Measurements from ENCODE around the gene ERCC6L2.
A peak's percentile ranks its signal among the peaks of the same experiment; 100 is the strongest.

The ERCC6L2 gene, protein sequence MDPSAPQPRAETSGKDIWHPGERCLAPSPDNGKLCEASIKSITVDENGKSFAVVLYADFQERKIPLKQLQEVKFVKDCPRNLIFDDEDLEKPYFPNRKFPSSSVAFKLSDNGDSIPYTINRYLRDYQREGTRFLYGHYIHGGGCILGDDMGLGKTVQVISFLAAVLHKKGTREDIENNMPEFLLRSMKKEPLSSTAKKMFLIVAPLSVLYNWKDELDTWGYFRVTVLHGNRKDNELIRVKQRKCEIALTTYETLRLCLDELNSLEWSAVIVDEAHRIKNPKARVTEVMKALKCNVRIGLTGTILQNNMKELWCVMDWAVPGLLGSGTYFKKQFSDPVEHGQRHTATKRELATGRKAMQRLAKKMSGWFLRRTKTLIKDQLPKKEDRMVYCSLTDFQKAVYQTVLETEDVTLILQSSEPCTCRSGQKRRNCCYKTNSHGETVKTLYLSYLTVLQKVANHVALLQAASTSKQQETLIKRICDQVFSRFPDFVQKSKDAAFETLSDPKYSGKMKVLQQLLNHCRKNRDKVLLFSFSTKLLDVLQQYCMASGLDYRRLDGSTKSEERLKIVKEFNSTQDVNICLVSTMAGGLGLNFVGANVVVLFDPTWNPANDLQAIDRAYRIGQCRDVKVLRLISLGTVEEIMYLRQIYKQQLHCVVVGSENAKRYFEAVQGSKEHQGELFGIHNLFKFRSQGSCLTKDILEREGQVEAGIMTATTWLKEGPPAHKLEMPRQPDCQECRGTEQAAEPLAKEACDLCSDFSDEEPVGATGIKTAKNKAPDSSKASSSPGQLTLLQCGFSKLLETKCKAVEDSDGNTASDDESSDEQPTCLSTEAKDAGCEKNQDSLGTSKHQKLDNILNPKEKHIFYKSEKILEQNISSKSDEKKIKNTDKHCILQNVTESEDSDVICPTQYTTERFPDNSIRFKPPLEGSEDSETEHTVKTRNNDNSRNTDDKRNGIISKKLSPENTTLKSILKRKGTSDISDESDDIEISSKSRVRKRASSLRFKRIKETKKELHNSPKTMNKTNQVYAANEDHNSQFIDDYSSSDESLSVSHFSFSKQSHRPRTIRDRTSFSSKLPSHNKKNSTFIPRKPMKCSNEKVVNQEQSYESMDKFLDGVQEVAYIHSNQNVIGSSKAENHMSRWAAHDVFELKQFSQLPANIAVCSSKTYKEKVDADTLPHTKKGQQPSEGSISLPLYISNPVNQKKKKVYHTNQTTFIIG (N-terminal part only)

DNA sequence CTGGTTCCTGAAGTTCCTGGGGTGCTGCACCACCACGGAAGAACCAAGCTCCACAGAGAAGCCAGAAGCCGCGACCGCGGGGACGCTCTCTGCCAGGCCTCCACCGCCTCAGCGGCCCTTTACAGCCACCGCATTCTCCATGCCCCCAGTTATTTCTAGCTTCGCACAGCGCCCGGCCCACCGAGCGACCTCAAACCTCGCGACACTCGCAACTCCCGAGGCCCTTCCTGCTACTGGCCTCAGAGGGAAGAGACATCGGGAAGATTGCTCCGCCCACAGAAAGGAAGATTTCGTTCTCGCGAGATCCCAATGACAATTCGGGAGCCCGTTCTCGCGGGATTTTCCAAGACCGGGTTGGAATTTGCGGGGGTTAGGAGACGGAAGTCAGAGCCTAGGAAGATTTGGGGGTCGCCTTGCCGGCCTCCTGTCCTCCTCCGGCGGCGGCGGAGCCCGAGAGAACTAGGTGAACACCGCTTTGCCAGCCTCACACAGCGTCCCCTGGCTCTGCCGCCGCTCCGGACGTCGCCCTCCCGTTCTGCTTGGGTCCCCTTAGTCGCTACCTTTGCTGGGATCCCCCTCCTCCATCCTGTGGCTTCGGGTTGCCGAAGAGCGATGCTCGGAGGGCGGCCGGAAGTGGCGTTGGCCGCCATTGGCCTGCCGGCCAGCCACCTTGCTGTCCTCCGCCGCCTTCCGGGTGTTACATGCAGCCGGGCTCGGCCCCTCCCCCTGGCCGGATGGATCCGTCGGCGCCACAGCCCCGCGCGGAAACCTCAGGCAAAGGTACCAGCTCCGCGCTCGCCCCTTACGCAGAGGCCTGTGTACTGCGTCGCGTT, at the start of gene ERCC6L2:
ERCC6L2 (plus strand) TSS at position 387 of the 833 bp plus-strand sequence; CDS start at position 735, 348 bp downstream.
- DNase-seq: peak; percentile 96

DNA sequence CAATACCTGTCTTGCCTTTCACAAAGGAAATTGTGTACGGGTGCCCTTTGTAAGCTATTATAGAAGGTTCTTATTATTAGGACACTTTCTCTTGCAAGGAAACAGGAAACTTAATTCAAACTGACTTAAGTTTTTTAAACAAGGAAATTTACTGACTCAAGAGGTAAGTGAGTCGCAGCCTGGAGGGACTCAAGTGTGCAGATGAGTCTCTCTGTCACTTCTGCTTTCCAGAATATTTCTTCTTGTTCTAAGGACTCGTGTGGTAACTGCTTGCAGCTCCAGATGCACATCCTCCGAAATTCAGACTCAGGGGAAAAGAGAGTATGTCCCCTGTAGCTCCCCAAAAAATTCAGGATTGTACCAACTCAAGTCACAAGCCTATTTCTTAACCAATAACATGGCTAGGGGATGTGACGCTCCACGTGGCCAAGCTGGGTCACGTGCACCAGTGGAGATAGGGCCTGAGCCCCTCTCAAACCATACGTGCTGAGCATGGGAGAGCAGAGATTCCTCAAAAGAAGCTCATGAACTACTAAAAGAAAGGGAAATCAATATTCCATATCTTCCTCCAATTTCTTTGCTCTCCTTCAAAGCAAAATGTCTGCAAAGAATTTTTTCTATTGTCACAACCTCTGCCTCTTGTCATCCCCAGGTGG, 49.2 kb upstream of the ERCC6L2 start:
- no peak for DNase-seq

DNA sequence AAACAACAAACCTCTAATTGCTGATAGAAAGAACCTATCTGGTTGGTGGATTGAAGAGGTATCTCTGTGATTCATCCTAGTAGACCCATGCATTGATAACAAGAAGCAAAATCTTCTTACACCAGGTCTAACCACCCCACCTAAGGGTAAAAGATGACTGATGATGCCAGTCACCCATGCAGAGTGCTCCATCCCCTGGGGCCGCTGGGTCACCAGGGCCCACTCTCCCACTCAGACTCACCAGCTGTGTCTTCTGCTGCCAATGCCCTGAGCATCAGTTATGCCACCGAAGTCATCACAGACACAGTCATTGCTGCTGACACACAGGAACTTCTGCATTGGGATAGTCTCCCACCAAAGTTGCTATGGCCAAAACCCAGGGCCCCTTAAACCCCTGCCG, 44.7 kb upstream of the ERCC6L2 start:
- DNase-seq: no peak

DNA sequence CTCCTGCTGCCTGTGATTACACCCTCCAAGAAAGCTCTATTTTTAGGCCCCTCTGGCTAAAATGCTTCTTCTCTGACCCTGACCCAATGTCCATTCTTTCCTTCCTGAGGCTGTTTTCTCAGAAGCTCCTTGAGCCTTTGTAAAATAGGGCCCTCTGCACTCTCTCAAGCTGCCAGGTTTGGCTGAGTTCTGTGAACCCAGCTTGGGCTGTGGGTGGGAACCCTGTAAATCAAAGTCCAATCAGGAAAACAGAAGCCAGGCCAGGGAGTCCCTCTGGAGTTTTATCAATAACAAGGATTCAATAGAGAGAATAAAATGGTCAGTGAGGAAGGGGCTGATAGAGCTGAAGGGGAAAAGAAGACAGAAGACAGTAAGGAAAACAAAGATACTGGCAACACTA, 43.7 kb upstream of the ERCC6L2 start:
- no peak for DNase-seq

DNA sequence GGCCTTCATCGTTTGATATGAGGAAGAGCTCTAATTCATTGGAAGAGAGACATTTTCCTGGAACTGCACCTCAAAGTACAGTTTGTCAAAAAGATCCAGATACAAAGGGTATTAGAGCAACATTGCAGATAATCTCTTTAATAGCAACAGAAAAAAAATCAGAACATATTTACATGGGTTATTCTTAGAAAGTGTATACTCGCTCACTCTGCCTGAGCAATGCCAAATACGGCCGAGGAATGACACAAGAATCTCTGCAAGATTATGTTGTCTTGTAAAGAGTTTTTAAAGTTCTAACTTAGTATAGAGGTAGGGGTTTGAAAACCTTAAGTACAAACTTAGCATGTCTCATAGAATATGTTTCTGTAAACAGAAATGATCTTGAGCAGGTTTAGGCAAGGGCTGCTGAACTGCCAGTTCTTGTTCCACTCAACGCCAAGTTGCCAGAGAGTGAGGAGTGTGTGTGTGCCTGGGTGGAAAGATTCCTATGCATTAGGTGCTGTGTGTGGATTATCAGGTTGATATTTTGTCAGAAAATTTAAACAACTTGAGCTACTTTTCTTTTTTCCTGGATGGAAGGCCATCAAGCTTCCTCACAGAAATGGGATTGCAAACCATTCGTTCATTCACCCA, 41.8 kb upstream of the ERCC6L2 start:
- no peak for DNase-seq

DNA sequence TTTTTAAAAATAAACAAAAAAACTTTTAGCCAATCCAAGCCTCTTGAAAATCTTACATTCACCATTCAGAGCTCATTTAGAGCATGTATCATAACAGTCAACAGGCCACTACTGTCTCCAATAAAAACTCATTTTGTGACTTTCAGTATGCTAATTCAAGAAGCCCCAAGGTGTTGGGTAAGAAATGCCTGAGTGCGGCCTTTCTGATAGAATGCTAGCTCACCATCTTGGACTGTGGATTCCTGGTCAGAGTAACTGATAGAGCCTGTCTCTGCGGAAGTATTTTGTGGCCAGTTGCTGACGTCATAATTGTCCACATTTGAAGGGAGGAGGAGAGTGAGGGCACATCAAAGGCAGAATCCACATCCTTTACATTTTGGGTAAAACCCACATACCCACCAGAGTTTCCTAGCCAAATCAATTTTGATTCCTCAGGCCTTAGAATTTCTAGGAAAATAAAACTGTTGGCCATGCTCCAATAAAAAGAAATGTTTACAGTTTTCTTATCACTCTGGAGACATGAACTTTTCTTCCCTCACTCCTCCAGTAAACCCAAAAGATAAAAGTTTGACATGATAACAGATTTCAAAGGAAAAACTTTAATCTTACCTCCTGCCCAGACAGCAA, 41.1 kb upstream of the ERCC6L2 start:
- DNase-seq: peak; percentile 34

DNA sequence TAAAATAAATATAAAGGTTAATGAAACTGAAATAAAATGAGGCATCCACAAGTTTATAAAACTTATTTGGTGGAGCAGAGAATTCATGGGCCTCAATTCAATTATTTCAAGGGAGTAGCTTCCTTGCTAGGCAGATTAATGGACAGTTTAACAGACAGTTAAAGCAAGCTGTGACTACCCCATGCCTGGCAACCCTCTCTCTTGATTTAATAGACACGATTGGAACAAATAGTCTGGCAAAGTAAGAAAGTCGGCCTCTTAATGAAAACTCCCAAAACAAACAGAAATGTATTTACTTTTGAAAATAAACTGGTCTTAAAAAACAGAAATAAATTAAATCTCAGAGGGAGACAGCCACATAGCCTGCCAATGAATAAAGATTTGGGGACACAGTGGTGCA, 40.1 kb upstream of the ERCC6L2 start:
- no peak for DNase-seq

DNA sequence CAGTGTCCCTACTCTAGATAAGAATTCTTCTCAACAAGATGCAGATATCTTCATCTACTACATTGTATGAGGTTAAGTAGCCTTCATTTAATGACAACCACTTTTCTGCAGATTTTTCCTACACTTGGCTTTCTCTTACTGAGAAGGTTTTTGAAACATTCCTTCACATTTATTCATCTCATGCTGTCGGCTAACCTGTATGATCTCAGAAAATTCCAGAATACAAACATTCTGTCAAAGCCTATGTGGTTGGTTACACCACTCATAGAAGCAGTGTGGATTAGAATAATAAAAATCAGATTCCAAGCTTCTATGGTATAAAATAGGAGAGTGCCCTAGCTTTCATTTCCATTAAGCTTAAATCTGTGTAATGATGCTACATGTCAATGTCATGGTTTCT, 39.4 kb upstream of the ERCC6L2 start:
- no peak for DNase-seq

DNA sequence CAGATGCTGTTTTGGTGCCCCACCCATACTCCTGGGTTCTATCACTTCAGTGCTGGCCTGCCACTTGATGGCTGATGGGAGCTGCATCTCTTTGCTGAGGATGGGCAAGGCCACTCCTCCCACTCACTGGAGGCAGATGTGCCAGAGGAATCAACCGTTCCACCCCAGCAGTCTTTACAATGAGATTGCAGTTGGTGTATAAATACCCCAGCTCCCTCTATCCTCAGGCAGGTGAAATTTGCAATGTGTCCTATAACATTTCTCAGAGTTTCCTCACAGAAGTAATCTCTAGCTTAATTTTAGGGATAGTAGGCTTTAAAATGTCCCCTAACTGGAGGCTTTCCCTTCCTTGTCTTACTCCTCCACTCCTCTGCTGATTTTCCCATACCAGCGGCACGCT, 36.5 kb upstream of the ERCC6L2 start:
- no peak for DNase-seq

DNA sequence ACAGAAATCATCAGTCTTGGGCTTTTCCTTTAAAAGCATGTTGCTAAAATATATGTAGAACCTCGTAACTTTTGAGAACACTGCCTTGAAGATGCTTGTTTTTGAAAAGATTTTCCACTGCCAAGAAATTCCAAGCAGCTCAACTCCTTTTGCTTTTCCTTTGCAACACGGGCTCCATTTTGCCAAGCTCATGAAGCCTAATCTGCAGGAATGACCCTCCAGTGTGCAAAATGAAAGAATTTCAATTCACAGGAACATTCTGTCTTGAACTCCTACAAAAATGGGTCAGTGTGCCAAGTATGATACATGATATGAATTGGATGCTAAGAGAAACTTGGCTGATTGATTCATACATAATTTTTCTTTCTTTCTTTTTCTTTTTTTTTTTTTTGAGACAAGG, 35.4 kb upstream of the ERCC6L2 start:
- no peak for DNase-seq

DNA sequence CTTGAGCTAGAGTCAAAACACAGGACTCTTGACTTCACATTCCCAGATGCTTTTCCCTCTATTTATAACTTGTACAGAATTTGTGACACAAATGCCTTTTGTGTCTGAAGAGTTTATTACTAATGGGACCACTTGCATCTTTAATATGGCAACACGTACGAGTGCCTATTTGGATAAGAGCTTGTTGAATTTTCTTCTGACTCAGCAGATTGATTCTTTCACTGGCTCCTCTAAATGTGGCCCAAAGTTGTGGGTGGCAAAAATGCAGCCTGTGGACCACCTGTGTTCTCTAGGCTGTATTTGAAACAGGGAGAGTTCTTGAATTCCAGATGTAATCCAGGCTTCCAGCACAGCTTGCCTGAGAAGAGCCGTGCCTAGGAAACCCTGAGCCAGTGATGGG, 34.1 kb upstream of the ERCC6L2 start:
- DNase-seq: no peak

DNA sequence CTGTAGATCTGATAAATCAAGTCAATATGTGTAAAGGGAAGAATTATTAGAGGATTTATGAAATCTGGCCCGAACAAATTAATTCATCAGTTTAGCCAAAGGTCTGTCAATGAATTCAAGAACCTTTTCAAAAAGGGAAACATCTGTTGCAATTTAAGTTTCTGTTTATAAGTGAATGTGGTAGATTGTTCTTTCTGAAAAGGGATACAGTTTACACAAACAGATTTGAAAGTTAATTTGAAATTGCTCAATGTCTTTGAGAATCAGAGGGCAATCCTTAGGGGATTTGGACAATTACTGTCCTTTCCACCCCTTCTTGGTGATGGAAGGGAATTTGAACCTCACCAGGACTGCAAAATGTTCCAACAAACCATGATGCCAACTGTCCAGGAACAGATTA, 29.7 kb upstream of the ERCC6L2 start:
- DNase-seq: no peak

DNA sequence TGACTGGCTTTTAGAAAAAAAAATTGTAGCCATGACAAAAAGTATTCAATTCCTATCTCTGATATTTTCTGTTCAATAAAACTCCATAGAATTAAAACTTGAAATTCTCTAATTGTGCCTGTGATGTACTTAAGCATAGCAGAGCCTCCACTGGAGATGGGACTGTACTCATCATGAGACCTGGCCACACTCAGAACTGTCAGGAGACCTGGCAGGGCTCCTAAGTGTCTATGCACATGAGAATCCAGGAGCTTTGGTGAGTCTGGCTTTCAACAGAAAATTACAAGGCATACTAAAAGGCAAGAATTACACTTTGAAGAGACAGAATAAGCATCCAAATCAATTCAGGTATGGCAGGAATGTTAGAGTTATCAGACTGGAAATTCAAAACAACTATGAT, 26.7 kb upstream of the ERCC6L2 start:
- DNase-seq: no peak

DNA sequence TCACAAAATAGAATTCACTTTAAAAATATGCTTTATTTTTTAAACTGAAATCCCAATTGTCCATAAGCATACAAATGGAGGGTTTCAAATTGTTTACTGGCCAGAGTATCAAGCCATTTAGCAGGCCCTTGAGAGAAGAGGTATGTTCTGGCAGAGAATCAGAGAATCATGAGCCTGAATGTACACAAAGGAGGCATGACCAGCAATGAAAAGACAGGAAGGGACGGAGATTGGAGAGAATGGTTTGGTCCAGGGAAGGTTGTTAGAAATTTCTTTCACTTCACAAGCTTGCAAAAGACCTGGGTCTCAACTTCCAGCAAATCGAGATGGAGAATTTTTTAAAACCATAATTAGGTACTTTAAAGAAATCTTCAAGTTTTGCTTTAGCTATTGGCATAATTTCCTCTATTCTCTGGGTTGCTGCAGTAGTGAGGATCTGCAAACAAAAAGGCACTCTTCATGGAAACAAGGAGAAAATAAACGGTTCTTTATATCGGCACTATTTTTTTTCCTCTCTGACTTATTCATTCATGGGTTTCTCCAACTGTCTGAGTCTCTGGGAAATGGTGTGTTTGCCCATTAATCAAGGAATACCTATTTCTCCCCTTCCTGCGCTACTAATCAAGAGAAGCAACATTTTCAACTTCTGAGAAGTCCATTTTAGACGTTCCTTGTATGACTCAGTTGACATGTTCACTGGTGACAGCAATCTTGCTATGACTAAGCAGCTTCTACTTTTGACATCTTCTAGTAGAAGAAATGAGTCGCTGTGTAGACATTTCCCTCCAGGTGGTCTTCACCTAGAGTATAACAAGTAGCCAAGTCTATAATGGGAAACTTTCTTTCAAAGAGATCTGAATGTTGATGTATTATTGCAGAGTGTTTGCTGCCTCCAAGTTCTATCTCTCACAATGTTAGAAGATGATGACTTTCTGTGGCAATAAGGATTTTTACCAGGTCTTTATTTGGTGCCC, 23.1 kb upstream of the ERCC6L2 start:
- peak; percentile 95 for DNase-seq

DNA sequence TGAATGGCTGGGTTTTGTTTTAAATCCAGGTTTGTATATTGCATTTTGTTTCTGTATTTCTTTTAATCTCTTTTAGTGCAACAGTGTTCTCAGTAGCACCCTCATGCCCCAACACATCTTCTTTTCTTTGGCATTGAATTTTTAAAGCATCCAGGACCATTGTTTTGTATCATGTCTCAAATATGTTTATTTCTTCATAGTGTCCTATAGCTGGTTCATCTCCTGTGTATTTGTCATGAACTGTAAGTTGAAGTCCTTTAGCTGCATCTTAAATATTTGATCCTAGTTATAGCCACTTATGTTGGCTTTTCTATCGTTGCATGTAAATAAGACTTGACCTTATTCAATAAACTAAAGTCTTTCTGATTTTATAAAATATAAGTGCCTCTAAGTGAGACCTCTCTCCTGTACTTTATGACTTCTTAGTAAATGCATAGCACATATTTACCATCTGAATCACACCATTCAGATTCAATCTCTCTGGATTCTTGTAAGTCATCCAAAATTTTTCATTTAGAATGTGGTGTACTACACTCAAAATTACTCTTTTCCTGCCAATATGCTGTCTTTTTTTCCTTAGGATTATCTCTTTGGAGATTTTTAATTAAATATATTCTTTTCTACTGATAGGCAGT, 21.0 kb upstream of the ERCC6L2 start:
- DNase-seq: no peak

DNA sequence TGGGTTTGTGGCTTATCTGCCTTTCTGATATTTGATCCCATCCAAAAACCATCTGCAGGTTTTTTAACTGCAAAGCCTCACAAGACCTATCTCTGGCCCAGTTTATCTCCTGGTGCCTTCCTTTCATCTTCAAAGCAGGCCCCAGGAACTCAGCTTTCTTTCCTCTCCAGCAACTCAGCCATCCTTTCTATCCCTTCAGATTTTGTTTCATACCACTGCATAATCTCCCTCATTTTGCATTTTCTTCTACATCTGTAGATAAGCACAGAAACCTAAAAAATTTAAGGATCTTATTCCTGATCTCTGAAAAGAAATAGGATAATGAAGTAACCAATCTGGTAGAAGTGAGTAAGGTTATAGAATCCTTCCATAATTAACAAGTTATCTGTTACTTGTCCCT, 19.5 kb upstream of the ERCC6L2 start:
- no peak for DNase-seq

DNA sequence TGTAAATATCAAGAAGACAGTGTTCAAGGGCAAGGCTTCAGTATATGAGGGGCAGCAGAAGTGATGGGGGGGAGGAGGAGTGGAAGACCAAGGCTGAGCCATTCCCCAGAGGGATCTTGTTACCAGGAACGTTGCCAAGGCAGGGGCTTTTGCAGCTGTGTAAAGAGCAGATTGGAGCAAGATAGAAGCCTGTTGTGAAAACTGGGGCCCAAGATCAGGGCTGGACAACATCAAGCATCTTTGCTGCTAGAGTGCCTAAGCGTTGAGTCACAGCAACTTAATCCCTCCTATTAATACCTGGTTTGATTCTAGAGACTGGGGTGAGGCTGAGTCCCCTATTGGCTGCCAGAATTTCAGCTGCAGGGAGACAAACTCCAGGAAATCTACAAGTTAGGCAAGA, 18.4 kb upstream of the ERCC6L2 start:
- DNase-seq: no peak

DNA sequence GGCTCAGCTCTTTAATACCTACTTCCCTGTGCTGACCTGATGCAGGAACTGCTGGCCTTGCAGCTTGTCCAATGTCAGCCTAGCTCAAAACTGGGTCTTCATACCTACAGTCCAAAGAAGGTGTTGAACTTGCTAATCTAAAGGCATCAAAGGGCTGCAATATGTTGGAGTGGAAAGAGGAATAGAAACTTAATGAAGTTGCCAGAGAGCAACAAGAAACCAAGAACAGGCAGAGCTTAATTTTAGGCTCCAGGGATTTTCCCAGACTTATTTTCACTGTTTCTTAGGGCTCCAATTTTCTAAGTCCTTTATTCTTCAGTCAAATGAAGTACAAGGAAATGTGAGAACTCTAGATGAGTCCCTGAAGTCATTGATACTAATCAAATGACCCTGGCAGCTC, 17.6 kb upstream of the ERCC6L2 start:
- no peak for DNase-seq

DNA sequence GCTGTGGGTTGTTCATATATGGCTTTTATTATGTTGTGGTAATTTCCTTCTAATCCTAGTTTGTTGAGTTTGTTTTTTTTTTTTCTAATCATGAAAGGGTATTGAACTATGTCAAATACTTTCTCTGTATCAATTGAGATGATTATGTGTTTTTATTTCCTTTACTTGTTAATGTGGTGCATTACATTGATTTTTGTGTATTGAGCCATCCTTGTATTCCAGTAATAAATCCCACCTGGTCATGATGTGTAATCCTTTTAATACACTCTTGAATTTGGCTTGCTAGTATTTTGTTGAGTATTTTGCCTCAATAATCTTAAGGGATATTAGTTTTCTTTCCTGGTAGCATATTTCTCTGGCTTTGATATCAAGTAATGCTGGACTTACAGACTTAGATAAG, 13.1 kb upstream of the ERCC6L2 start:
- no peak for DNase-seq

Measured in activated CD4-positive, alpha-beta T cell treated with anti-CD3 and anti-CD28 coated beads, Interleukin-10, Interleukin-2, amounts not matched to agents 100 ng/mL and 50 ng/mL, durations not matched to agents 16 hours and 8 hours (primary cell).